ENCODE measurements around the gene TSPAN19.

- TF ChIP-seq POLR2A (IDR thresholded peaks at IDR 0.05) (no peak), CTCF (IDR thresholded peaks at IDR 0.05) (no peak), POLR2AphosphoS5 (IDR thresholded peaks at IDR 0.05) (no peak)
Measured at GRCh38 chr12:84982888-84983287, 53.2 kb downstream of the TSPAN19 start.

Measured in breast epithelium (tissue), 3 donors.